HG03342 (cell line): ENCODE measurements around the gene STAMBPL1.
"Not testable (repeated sequence)": the region's sequence is repeated elsewhere in the genome, so short reads cannot be mapped to it uniquely, and the experiment has no call there.

Experiments
- ATAC-seq: cut with Tn5 transposase; IDR thresholded peaks from one replicate; pipeline ENCODE4 v1.9.1; 2021; ENCODE audit warnings: mild to moderate bottlenecking, moderate library complexity; ENCODE audit not compliant: unreplicated experiment

STAMBPL1 gene

DNA sequence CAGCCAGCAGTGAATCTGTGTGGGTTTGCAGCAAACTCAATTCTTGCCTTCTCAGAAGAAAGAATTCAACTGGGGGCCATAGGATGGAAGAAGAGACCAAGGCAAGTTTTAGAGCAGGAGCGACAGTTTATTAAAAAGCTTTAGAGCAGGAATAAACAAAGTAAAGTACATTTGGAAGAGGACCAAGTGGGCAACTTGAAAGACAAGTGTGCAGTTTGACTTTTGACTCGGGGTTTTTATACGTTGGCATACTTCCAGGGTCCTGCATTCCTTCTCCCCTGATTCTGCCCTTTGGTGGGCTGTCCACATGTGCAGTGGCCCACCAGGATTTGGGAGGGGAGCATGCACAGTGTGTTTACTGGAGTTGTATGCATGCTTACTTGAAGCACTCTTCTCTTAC, 25.4 kb upstream of the STAMBPL1 start:
- ATAC-seq, result no peak

DNA sequence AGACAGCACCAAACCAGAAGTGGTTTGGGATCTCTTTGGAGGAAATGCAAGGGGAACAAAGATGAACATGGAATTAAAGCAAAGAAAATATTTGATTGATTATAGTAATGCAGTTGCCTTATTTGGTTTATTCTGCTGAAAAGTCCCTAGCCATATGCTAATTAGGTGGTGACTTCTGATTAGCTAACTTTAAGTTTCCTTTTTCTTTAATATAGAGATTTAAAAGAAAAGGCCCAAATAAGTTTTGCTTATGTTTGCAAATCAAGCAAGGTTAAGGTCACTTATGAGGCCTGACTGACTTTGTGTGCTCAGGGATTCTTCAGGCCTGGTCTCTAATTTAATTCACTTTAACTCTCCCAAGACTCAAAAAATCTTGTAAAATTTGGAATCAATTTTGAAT, 22.2 kb upstream of the STAMBPL1 start:
- no peak for ATAC-seq

DNA sequence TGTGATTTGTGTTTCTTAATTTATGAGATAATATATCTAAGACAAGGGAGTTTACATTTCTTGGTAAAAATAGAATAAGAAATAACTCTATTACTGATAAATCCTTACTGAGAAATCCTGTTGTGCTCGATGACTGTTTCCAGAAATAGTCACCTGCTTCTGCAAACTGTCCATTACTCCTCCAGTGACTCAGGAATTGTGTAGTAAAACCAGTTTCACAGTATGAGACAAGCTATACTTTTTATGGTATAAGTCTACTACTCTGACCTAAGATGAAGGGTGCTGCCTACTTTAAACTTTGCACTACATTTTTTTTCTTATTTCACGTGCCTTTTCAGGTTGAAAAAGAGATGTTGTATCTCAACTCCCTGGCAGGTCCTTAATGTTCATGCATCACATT, 21.6 kb upstream of the STAMBPL1 start:
- no peak for ATAC-seq

DNA sequence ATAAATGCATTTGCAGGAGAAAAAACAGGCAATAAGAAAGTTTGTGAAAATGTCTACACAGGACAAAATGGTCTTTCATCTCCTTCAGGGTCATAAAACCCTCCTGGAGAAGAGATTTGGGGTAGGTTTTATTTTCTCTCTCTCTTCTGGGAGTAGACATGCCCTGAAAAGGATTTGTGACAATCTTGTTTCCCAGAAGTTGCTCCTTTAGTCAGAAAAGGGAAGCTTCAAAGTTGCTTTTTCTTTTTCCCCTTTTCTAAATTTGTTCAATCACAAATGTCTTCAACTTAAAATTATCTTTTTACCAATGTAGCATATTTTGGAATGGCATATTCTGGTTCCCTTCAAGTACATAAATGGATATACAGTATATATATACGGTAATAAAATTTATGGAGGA, 19.0 kb upstream of the STAMBPL1 start:
- ATAC-seq, result no peak

DNA sequence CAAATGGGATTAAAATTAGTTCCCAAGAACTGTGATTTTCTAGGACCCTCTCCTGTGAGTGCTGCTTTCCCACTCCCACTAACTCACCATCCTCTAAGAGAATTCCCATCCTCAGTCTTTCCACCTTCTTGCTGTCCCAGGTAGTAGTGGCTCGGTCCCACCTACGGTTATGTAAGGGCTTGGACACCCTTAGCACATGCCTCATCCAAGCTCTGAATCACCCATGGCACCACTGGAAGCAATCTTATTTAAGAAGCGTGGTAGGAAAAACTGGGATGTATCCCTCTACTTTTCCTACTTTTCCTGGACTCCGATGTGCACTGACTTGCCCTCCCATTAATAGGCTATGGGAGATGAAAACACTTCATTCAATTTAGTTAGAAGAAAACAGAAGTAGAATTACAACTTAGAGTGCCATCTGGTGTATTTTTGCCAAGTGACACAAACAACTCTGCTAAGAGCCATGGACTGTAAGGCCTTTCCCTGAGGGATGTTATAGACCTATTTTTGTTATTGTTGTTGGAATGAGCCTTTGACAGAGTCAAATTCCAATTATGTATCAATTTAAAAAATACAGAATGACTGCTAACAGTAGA, 14.7 kb upstream of the STAMBPL1 start:
- no peak for ATAC-seq

DNA sequence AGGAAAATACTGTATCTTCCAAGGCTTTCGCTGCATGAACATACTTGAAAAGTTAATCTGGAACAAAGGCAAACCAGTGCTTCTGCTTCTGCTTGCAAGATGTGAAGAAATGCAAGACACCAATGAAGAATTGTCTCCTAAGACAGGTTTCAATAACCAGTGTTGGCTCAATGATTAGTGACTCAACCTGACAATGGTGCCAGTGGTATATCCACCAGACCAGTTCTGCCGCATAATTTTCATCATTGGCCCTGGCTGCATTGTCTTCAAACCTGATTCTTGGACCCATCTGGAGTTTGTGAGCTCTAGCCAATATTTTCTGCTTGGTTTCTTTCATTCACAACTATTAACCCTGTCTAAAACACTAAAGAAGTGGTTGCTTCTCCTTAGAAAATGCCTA, 13.6 kb upstream of the STAMBPL1 start:
- no peak for ATAC-seq

DNA sequence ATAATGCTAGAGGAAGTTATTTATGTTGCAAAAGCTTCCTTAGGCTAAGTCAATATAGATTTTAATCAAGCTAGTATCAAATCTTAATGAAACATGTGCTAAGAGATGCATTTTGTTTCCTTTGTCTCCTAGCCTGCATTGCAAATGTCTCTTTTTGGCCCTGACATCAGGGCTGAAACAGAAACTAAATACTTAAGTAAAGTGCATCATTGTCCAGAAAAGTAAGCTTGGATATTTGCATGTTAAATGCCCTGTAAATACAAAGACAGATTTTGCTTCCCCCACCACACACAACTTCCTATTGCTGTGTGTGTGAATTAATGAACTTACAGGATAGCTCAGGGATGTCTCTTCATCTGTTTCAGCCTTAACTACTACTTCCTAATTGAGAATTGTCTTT, 10.0 kb upstream of the STAMBPL1 start:
- peak; percentile 70 for ATAC-seq

DNA sequence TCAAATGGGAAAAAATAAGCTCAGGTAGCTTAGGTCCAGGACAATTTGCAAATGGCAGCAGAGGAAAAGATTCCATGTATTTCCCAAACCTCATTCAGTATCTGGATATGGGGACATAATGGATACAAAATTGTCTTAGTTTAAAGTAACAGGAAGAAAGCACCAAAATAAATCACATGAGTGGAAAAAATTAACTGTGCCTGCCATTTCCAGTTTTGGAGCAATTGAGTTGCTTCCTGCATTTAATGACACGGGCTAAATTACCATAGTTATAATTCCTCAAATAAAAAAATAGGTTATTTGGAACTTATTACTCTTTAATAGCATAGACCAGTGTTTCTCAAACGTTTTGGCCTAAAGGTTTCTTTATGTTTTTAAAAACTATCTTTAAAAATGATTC, 6.3 kb upstream of the STAMBPL1 start:
- no peak for ATAC-seq

DNA sequence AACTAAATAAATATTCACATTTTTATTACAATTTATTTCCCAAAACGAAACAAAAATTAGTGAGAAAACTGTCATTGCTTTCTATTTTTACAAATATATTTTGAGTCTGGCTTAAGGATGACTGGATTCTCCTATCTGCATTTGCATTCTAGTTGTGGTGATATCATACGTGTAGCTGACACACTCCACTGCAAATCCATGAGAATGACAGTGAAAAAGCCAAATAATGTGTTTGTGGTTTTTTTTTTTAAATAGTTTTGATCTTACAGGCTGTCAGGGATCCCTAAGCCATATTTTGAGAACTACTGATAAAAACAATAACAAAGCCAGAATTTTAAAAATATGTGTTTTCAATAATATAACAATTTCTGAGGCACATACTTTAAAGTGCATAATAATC, 5.8 kb upstream of the STAMBPL1 start:
- no peak for ATAC-seq

DNA sequence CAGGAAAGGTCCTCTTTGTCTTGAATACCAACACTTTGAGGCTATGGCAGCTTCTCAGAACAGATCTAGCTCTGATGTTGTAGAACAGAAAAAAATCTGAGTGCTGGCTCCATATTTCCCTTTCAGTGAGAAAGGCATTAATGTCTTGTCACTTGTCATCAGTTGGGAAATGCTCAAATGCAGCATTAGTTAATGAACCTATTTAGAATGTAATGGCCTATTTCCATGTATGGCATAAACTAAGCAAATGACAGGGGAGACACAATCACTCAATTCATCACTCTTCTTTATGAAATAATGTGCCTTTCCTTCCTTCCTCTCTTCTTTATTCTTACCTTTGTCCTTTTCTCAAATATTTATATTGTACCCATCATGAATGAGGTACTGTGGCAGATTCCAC, 5.0 kb upstream of the STAMBPL1 start:
- ATAC-seq, result no peak

DNA sequence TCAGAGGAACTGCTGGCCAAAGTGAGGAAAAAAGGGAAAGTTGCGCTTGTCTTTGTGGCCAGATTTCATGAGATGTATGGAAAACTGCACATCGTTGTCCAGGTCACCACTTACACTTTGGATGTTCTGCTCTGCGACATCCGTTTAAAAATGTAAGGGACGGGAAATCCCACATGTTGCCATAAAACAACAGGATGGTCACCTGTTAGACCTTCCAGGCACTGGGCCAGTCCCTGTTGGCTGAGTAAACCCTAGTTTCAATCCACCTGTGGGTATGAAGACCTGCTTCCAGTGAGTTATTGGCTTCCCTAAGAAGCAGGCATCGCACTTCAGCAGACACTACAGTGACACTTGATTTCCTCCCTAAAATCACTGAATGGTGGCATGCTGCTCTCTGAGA, 2.7 kb upstream of the STAMBPL1 start:
- ATAC-seq, result no peak

DNA sequence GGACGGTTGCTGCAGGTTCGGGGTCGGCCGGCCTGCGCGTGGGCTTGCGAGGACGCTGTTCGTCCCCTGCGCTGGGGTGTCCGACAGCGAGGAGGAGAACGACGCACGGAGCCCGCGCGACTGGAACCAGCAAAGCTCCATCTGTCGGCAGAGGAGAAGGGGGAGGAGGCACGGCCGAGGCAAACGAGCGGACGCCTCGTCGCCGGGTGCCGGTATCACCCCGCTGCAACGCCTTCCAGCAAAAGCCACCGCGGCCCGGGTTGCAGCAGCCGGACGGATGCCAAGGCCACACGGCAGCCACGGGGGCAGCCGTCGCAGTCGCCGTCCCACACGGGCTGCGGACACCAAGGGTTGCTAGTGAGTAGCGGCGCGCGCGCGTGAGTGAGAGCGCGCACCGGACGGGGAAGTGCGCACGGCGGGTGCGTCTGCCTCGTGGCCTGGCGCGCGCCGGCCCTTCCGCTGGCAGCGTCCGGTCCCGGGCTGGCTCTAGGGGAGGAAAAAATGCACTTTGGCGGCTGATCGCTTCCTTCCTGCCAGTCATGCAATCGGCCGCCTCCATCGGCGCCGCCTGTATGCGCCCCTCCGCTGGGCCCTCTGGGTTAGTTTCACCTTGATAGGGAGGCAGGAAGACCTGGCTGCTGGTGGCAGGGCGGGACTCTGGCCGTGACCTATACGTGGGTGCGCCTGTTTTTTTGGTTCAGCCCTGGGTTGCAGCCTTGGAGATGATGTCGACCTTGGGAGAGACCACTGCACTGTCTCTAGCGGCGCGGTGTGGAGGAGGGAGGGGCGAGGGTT, 434 bp downstream of the STAMBPL1 start:
- peak; percentile 72 for ATAC-seq

DNA sequence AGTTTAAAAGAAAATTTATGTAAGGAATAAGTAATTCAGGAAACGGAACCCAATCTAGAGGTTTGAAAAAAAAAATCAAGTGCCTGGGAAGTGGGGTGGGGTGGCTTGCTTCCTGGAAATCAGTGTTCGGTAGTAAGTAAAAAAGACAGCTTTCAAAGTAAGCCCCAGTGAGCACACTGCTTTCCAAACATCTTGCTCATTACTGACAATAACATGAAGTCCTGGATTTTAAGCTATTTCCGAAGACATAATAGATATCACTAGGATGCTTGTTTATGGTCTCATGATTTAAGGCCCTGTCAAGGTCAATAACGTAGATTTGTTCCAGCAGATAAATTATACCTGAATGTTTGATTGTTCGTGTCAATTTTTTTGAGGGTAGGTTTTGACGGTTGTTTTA, 1.3 kb downstream of the STAMBPL1 start:
- no peak for ATAC-seq

DNA sequence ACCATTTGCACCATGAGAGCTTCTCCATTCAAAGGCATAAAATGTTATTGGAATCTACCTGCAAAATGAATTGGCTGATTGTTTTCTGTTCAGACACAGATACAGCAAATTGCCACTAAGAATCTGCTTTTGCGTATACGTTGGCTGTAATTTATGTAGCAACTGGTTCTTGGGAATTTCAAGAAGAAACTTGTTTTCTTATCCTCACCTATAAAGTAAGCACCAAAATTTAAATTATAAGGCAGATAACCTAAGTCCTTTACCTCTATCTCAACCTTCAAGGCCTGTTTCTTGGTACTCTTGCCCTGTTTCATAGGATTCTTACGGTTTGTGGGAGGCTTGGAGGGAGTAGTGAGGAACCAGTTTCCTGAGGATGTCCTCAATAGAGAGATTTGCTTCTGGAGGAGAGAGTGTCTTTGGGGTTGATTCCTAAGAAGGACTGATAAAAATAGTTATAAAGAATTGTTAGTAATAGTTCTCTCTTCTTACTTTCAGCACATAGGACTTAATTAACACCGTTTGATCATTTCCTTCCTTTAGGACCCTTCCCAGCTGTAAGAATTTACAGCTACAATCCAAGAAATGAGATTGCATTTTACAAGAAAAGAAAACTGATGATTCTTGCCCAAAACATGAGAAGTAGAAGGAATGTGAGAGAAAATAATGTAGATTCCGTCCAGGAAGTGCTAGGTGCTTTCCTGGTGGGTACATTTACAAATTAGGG, 2.0 kb downstream of the STAMBPL1 start:
- ATAC-seq, result no peak

DNA sequence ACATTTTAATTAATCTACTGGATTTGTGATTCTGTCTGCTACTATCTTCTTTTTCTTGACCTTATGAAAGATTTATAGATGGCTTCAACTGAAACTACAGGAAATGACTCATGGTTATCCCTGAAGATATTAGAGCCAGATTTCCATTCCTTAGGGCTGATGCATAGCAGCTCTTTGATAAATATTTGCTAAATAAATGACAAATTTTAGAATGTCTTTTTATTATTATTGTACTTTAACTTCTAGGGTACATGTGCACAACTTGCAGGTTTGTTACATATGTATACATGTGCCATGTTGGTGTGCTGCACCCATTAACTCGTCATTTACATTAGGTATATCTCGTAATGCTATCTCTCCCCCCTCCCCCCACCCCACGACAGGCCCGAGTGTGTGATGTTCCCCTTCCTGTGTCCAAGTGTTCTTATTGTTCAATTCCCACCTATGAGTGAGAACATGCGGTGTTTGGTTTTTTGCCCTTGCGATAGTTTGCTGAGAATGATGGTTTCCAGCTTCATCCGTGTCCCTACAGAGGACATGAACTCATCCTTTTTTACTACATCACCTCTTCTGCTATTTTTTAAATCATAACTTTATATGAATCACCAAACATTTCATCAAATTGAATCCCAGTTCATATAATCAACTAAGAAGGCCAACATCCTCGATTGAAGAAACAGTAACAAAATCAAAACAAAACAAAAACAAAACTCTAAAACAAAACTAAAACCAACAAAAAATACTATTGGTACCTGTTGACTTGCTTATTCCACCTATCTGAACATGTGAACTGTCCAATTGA, 2.8 kb downstream of the STAMBPL1 start:
- not testable (repeated sequence) for ATAC-seq

DNA sequence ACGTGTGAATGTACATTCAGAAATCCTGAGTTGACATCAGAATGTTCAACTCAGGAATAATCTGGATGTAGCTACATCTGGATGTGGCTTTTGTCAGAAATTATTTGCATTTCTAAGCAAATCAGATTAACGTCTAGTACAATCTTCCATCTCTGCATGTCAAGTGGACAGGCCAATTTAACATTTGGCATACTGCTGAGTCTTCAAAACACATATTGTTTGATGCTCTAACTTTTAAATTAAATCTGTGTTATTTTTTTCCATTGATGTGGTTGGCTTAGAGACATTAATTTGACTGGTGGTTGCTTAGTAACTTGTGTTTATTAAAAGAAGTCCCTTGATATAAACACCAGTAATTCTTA, 3.4 kb downstream of the STAMBPL1 start:
- no peak for ATAC-seq

DNA sequence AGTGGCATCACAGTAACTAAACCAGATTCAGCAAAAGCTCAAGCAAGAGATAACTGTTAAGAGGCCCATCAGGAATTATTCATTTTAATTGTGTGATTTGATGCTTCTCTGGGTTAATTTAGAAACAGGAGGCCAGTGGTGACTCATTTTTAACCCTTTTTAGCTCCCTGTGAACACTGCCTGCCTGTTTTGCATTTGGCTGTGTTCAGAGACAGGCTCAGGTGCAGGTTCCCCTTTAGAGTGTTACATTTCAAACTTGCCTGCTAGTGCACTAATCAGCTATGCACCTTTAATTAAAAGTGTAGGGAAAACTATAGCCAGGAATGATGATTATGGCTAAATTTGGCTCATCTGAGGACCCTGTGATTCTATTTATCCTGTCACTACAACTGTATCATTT, 6.5 kb downstream of the STAMBPL1 start:
- ATAC-seq, result peak; percentile 70

DNA sequence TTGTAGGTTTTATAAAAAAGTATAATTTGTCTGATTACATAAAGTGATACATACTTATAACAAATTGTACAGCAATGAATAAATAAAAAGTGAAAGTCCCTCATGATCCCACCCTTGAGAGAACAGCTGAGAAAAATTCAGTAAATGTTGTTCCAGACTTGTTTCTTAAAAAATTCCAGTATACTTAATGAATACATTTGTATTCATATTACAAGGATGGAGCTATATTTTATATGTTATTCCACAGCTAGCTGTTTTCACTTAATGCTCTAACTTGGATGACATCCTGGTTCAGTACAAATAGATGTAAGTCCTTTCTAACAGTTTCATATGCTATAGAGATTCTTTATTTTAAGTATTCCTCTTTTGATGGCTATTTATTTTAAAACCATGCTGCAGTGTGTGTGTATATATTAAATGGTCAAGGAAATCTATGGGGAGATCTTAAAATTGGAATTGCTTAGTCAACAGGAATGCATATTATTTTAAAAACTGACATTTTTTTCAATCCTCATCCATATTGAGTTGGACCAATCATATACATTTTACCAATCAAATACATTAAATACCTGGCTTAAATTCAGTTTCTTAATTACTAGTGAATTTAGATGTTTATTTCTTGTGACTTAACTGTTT, 8.9 kb downstream of the STAMBPL1 start:
- no peak for ATAC-seq

DNA sequence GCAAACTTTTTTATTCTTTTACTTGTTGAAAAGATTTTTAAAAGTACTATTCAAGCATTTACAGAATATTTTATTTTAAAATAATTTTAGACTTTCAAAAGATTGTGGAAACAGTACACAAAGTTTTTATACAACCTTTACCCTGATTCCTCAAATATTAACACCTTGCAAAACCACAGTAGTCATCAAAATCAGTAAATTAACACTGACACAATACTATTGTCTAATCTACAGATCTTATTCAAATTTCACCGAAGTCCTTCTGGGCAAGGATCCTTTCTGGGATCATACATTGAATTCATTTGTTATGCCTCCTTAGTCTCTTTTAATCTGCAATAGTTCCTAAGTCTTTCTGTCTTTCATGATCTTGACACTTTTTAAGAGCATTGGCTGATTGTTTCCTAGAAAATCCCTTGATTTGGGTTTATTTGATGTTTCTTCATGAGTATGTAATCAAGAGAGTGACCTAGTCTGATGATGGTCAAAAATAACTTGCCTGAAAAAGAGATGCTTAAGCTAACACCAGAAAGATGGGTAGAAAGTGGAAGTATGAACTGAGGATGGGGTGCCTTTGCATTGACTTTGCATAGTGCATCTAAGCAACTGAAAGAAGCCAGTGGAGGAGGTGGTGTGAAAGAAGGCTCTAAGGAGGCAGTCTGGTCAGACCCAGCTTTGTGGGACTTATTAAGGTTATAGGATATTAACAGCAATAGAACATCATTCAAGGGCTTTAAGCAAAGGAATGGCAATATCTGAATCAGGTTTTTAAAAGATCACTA, 9.7 kb downstream of the STAMBPL1 start:
- peak; percentile 60 for ATAC-seq

DNA sequence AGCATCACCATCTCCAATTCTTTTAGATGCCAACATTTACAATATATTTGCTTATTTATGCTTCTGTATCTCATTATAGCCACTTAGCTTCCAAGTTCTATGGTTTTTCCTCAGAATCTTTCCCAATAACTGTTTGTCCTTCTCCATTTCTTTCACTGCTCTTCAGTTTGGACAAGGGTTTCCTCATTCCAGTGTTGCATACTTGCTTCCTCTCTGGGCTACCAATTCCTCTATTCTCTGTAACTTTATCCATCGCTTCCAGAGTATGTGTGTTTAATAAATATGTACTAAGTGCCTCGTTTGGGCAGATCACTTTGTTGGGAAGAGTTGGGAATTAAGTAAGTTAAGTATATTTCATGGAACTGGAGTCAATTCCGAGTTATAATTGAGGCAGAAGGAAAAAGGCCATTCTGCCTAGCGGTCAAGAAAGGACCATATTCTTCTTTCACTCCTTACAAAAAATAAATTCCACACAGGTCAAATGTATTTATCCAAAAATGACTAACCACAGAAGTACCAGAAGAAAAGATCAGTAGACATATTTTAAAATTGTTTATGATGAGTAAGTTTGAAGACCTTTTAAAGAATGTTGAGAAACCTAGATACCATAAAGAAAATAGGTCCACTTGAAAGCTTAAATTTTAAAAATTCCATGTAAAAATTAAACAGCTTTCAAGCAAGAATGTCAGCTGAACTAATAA, 10.8 kb downstream of the STAMBPL1 start:
- no peak for ATAC-seq
